K562 (cell line): ENCODE data around the gene COL4A4.

ENCODE experiments used
- ARID2 ChIP-seq: fragments of 450-650 bp; IDR thresholded peaks from 2 replicates; pipeline ENCODE4 v1.6.1; 2017; ENCODE audit warnings: antibody characterized with exemption, mild to moderate bottlenecking
- CCAR2 ChIP-seq: fragments of 200-400 bp; formaldehyde crosslinking; IDR thresholded peaks from 2 replicates; pipeline ENCODE4 v1.6.1; 2017; ENCODE audit warnings: mild to moderate bottlenecking, low read depth, low read length
- EP300 ChIP-seq: IDR thresholded peaks from 2 replicates; pipeline ENCODE4 v1.6.1; 2012; ENCODE audit warnings: low read length, improper control_type of control experiment
- MCM2 ChIP-seq: fragments of 450-650 bp; IDR thresholded peaks from 2 replicates; pipeline ENCODE4 v1.6.1; 2017; ENCODE audit warnings: low read depth, mild to moderate bottlenecking
- MCM3 ChIP-seq: fragments of 450-650 bp; IDR thresholded peaks from 2 replicates; pipeline ENCODE4 v1.6.1; 2016
- MIER1 ChIP-seq: fragments of 450-650 bp; IDR thresholded peaks from 2 replicates; pipeline ENCODE4 v1.6.1; 2016; ENCODE audit warnings: antibody characterized with exemption, mild to moderate bottlenecking, low read depth
- MXI1 ChIP-seq: IDR thresholded peaks from 2 replicates; pipeline ENCODE4 v1.6.1; 2011; ENCODE audit warnings: low read depth, mild to moderate bottlenecking, improper control_type of control experiment, low read length
- SMAD3 ChIP-seq: fragments of 450-650 bp; formaldehyde crosslinking; conservative IDR thresholded peaks from 2 replicates; pipeline ENCODE4 v1.4.0; 2020; ENCODE audit warnings: mild to moderate bottlenecking
- TF ChIP-seq, protein P1 (sequence below): sonication (generic); formaldehyde crosslinking; IDR thresholded peaks from 2 replicates; pipeline ENCODE4 v1.8.0; 2023; ENCODE audit warnings: mild to moderate bottlenecking, missing genetic modification reagents
- TF ChIP-seq, protein P2 (sequence below), 3 experiments: fragments of 200-800 bp in 1 of 3; fragments of 250-450 bp in 1 of 3; fragments of 450-650 bp in 1 of 3; sonication (Bioruptor Pico) in 1 of 3; sonication (Bioruptor generic) in 1 of 3; formaldehyde crosslinking in 1 of 3; IDR thresholded peaks; 2 replicates each; pipeline versions ENCODE4 v1.6.1 to v1.8.0; 2016 to 2022; ENCODE audit warnings: mild to moderate bottlenecking in 2 of 3, missing genetic modification characterization in 2 of 3, missing compliant biosample characterization in 1 of 3, moderate library complexity in 1 of 3

DNA sequence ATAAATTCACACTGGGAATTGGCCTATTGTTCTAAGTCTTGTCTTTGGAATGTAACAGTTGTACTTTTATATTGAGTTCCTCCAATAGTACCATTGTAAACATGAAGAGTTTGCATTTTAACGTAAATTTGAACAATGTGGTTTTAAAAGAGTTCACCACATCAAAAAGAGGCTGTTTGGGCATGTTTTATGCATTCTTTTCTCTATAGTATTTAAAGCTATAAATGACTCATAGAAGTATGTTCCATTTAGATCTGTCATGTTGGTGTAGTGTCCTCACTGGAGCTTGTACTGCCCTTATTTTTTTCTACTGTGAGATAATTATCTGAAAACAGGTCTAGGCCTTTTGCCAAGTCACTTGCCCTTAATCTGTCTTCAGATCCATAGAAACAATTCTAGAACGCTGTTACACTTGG lies 186.2 kb downstream of the COL4A4 start:
- TF ChIP-seq MIER1 (no peak), MCM2 (no peak), CCAR2 (no peak), MCM3 (no peak), EP300 (no peak), SMAD3 (CRISPR knock-in tag) (no peak), MXI1 (no peak), ARID2 (no peak)
- TF ChIP-seq, protein P1, sequence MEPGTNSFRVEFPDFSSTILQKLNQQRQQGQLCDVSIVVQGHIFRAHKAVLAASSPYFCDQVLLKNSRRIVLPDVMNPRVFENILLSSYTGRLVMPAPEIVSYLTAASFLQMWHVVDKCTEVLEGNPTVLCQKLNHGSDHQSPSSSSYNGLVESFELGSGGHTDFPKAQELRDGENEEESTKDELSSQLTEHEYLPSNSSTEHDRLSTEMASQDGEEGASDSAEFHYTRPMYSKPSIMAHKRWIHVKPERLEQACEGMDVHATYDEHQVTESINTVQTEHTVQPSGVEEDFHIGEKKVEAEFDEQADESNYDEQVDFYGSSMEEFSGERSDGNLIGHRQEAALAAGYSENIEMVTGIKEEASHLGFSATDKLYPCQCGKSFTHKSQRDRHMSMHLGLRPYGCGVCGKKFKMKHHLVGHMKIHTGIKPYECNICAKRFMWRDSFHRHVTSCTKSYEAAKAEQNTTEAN (CRISPR knock-in tag): no peak
- TF ChIP-seq, protein P2, sequence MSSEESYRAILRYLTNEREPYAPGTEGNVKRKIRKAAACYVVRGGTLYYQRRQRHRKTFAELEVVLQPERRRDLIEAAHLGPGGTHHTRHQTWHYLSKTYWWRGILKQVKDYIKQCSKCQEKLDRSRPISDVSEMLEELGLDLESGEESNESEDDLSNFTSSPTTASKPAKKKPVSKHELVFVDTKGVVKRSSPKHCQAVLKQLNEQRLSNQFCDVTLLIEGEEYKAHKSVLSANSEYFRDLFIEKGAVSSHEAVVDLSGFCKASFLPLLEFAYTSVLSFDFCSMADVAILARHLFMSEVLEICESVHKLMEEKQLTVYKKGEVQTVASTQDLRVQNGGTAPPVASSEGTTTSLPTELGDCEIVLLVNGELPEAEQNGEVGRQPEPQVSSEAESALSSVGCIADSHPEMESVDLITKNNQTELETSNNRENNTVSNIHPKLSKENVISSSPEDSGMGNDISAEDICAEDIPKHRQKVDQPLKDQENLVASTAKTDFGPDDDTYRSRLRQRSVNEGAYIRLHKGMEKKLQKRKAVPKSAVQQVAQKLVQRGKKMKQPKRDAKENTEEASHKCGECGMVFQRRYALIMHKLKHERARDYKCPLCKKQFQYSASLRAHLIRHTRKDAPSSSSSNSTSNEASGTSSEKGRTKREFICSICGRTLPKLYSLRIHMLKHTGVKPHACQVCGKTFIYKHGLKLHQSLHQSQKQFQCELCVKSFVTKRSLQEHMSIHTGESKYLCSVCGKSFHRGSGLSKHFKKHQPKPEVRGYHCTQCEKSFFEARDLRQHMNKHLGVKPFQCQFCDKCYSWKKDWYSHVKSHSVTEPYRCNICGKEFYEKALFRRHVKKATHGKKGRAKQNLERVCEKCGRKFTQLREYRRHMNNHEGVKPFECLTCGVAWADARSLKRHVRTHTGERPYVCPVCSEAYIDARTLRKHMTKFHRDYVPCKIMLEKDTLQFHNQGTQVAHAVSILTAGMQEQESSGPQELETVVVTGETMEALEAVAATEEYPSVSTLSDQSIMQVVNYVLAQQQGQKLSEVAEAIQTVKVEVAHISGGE (CRISPR knock-in tag; IDR thresholded peaks at IDR 0.05): no peak
